H9 (cell line): ENCODE measurements around the gene SRPK2. TPM values are rescaled to one million over a fixed set of nuclear protein-coding genes. Genes with fewer than 3 reads are reported as not detected.
"Not testable (repeated sequence)": the region's sequence is repeated elsewhere in the genome, so short reads cannot be mapped to it uniquely, and the experiment has no call there.

Source experiments
- DNase-seq: peaks from one replicate; pipeline ENCODE4 v3.0.0-alpha.2; 2017
- H2AFZ ChIP-seq: one replicate; pipeline ENCODE4 v1.6.1; 2013; ENCODE audit warnings: mild to moderate bottlenecking, low read length, control low read depth, moderate library complexity
- H2AK5ac ChIP-seq: 2 replicates; pipeline ENCODE4 v1.6.1; 2013; ENCODE audit warnings: low read length, control low read depth, mixed read lengths; ENCODE audit not compliant: insufficient read length
- H2BK120ac ChIP-seq: one replicate; pipeline ENCODE4 v1.6.1; 2013; ENCODE audit warnings: low read depth, mild to moderate bottlenecking, low read length, control low read depth, inconsistent platforms; ENCODE audit not compliant: poor library complexity, severe bottlenecking
- H2BK12ac ChIP-seq: 2 replicates; pipeline ENCODE4 v1.6.1; 2013; ENCODE audit warnings: low read length, control low read depth, mixed read lengths, low read depth; ENCODE audit not compliant: insufficient read length
- H2BK15ac ChIP-seq: 2 replicates; pipeline ENCODE4 v1.6.1; 2013; ENCODE audit warnings: low read depth, low read length, control low read depth
- H2BK20ac ChIP-seq: one replicate; pipeline ENCODE4 v1.6.1; 2013; ENCODE audit warnings: low read depth, mild to moderate bottlenecking, low read length, control low read depth, inconsistent platforms; ENCODE audit not compliant: poor library complexity, severe bottlenecking
- H2BK5ac ChIP-seq: 2 replicates; pipeline ENCODE4 v1.6.1; 2013; ENCODE audit warnings: low read length, control low read depth, mixed read lengths; ENCODE audit not compliant: insufficient read length
- H3K14ac ChIP-seq: 2 replicates; pipeline ENCODE4 v1.6.1; 2013; ENCODE audit warnings: low read length, control low read depth; ENCODE audit not compliant: insufficient read depth
- H3K18ac ChIP-seq: 2 replicates; pipeline ENCODE4 v1.6.1; 2013; ENCODE audit warnings: low read depth, mild to moderate bottlenecking, mixed read lengths, low read length, control low read depth; ENCODE audit not compliant: insufficient read length
- H3K23ac ChIP-seq: 2 replicates; pipeline ENCODE4 v1.6.1; 2013; ENCODE audit warnings: low read length, control low read depth, mixed read lengths, low read depth; ENCODE audit not compliant: insufficient read length
- H3K23me2 ChIP-seq: 2 replicates; pipeline ENCODE4 v1.6.1; 2013; ENCODE audit warnings: low read depth, mild to moderate bottlenecking, mixed read lengths, low read length, control low read depth; ENCODE audit not compliant: insufficient read length, poor library complexity, severe bottlenecking
- H3K27ac ChIP-seq: 2 replicates; pipeline ENCODE4 v1.5.1; 2013; ENCODE audit warnings: low read length, control low read depth, mixed read lengths, low read depth; ENCODE audit not compliant: insufficient read length
- H3K27me3 ChIP-seq: 2 replicates; pipeline ENCODE4 v1.6.1; 2013; ENCODE audit warnings: low read length, control low read depth, inconsistent platforms; ENCODE audit not compliant: insufficient read depth
- H3K4ac ChIP-seq: 2 replicates; pipeline ENCODE4 v1.6.1; 2013; ENCODE audit warnings: low read depth, mild to moderate bottlenecking, control low read depth, inconsistent platforms, low read length, moderate library complexity
- H3K4me1 ChIP-seq: 2 replicates; pipeline ENCODE4 v1.6.1; 2013; ENCODE audit warnings: low read length, control low read depth, inconsistent platforms; ENCODE audit not compliant: insufficient read depth
- H3K4me2 ChIP-seq: 2 replicates; pipeline ENCODE4 v1.6.1; 2013; ENCODE audit warnings: low read length, control low read depth, mixed read lengths; ENCODE audit not compliant: insufficient read length, insufficient read depth
- H3K56ac ChIP-seq: 2 replicates; pipeline ENCODE4 v1.6.1; 2013; ENCODE audit warnings: low read depth, mild to moderate bottlenecking, mixed read lengths, low read length, control low read depth; ENCODE audit not compliant: insufficient read length
- H3K79me1 ChIP-seq: 2 replicates; pipeline ENCODE4 v1.6.1; 2013; ENCODE audit warnings: low read depth, mild to moderate bottlenecking, moderate library complexity, low read length, control low read depth, inconsistent platforms; ENCODE audit not compliant: insufficient read depth, poor library complexity, severe bottlenecking
- H3K79me2 ChIP-seq: 2 replicates; pipeline ENCODE4 v1.6.1; 2013; ENCODE audit warnings: low read length, control low read depth, inconsistent platforms; ENCODE audit not compliant: insufficient read depth
- H3K9ac ChIP-seq: 2 replicates; pipeline ENCODE4 v1.6.1; 2013; ENCODE audit warnings: low read length, control low read depth, mixed read lengths; ENCODE audit not compliant: insufficient read length; ENCODE audit errors: extremely low read depth
- H3K9me3 ChIP-seq: one replicate; pipeline ENCODE4 v1.6.1; 2013; ENCODE audit warnings: low read depth, low read length, inconsistent platforms; ENCODE audit not compliant: control insufficient read depth
- H3T11ph ChIP-seq: one replicate; pipeline ENCODE4 v1.6.1; 2013; ENCODE audit warnings: mild to moderate bottlenecking, low read length, control low read depth, inconsistent platforms
- H4K20me1 ChIP-seq: one replicate; pipeline ENCODE4 v1.6.1; 2013; ENCODE audit not compliant: control insufficient read depth, insufficient read length, insufficient read depth
- H4K5ac ChIP-seq: 2 replicates; pipeline ENCODE4 v1.6.1; 2013; ENCODE audit warnings: low read depth, mild to moderate bottlenecking, mixed read lengths, low read length, control low read depth; ENCODE audit not compliant: insufficient read length
- H4K8ac ChIP-seq: replicated peaks from 2 replicates; pipeline ENCODE4 v1.6.1; 2013; ENCODE audit warnings: low read length, control low read depth, mixed read lengths, low read depth; ENCODE audit not compliant: insufficient read length
- H4K91ac ChIP-seq: 2 replicates; pipeline ENCODE4 v1.6.1; 2013; ENCODE audit warnings: low read depth, mild to moderate bottlenecking, moderate library complexity, mixed read lengths, low read length, control low read depth; ENCODE audit not compliant: insufficient read length
- H3K27ac Mint-ChIP-seq, 3 experiments: 2 replicates in 2 of 3; 3 replicates in 1 of 3; pipeline ENCODE4 v1.8.0; 2020 to 2021; ENCODE audit warnings: mixed read lengths in 3 of 3, mild to moderate bottlenecking in 1 of 3, moderate library complexity in 1 of 3
- H3K27me3 Mint-ChIP-seq: 2 replicates; pipeline ENCODE4 v1.8.0; 2021; ENCODE audit warnings: low read depth, mild to moderate bottlenecking, moderate library complexity, mixed read lengths
- H3K36me3 Mint-ChIP-seq, 3 experiments: 2 replicates in 2 of 3; 3 replicates in 1 of 3; pipeline ENCODE4 v1.8.0; 2020 to 2021; ENCODE audit warnings: low read depth in 3 of 3, mixed read lengths in 3 of 3; ENCODE audit not compliant: insufficient read depth in 1 of 3
- H3K4me1 Mint-ChIP-seq, 2 experiments: 2 replicates each; pipeline ENCODE4 v1.8.0; 2020; ENCODE audit warnings: mixed read lengths in 2 of 2
- H3K4me3 Mint-ChIP-seq, 2 experiments: 2 replicates in 1 of 2; 3 replicates in 1 of 2; pipeline ENCODE4 v1.8.0; 2020 to 2021; ENCODE audit warnings: mild to moderate bottlenecking in 2 of 2, mixed read lengths in 2 of 2, moderate library complexity in 1 of 2
- H3K9me3 Mint-ChIP-seq, 2 experiments: 2 replicates in 1 of 2; 3 replicates in 1 of 2; pipeline ENCODE4 v1.8.0; 2020; ENCODE audit warnings: mild to moderate bottlenecking in 2 of 2, mixed read lengths in 2 of 2, moderate library complexity in 1 of 2
- CTCF ChIP-seq: fragments of 200-600 bp; sonication (generic); conservative IDR thresholded peaks from 3 replicates; pipeline ENCODE4 v1.8.0; 2021; ENCODE audit warnings: antibody characterized with exemption, mild to moderate bottlenecking
- WGBS: extraction: QIAGEN DNeasy Blood & Tissue Kit; methylation state at CpG from one replicate; pipeline ENCODE4 v1.1.7; 2013; ENCODE audit warnings: missing lambda C conversion rate, low lambda C conversion rate, mixed read lengths; ENCODE audit not compliant: insufficient read length; ENCODE audit errors: extremely low coverage; 5-methylcytosine and 5-hydroxymethylcytosine counted together
- total RNA-seq: library from RNA; stranded (reverse); gene quantifications from 2 replicates; pipeline ENCODE4 v1.2.1, GENCODE V29; 2021

SRPK2 gene
- total RNA-seq, 1 experiment from 2014 or later: 41.1 TPM

GRCh38 chr7:105304040-105304895 lies 84.5 kb downstream of the SRPK2 start:
- DNase-seq: no peak
- H2BK15ac ChIP-seq: no peak overlapping the region
- WGBS: no CpG with 5 or more reads among the region's 5 CpGs
- H3K9me3 ChIP-seq: no peaks in the 10 kb centered on the region
- no peak overlapping the region for H3K4ac ChIP-seq
- no peak overlapping the region for H4K8ac ChIP-seq
- no peak overlapping the region for H3K27ac ChIP-seq
- H2AFZ ChIP-seq: no peak overlapping the region
- H3T11ph ChIP-seq: no peak overlapping the region
- Mint-ChIP-seq H3K4me1 (peaks cover 11 to 30% of the 10 kb centered on the region in 2 experiments), H3K9me3 (no peaks in the 10 kb centered on the region), H3K27ac (peak overlapping the region in 2 of 3 experiments; percentile 9 to 62; a peak in 2 of 7 replicates), H3K4me3 (no peak overlapping the region), H3K27me3 (no peaks in the 10 kb centered on the region), H3K36me3 (no peaks in the 10 kb centered on the region)
- no peak overlapping the region for H3K14ac ChIP-seq
- H2BK20ac ChIP-seq: no peak overlapping the region
- no peak for TF ChIP-seq CTCF
- no peaks in the 10 kb centered on the region for H3K27me3 ChIP-seq
- H2BK120ac ChIP-seq: no peak overlapping the region
- H2AK5ac ChIP-seq: no peak overlapping the region
- no peaks in the 10 kb centered on the region for H4K20me1 ChIP-seq
- no peak overlapping the region for H3K4me2 ChIP-seq
- H3K23ac ChIP-seq: no peak overlapping the region
- no peak overlapping the region for H3K18ac ChIP-seq
- H2BK5ac ChIP-seq: no peak overlapping the region
- H3K4me1 ChIP-seq: no peaks in the 10 kb centered on the region
- H3K23me2 ChIP-seq: no peaks in the 10 kb centered on the region
- H3K56ac ChIP-seq: no peak overlapping the region
- no peak overlapping the region for H4K5ac ChIP-seq
- H3K9ac ChIP-seq: no peak overlapping the region
- no peaks in the 10 kb centered on the region; the same call in 1 of the 2 replicates for H3K79me2 ChIP-seq
- no peak overlapping the region for H2BK12ac ChIP-seq
- peaks cover 9% of the 10 kb centered on the region for H3K79me1 ChIP-seq
- H4K91ac ChIP-seq: no peak overlapping the region

DNA sequence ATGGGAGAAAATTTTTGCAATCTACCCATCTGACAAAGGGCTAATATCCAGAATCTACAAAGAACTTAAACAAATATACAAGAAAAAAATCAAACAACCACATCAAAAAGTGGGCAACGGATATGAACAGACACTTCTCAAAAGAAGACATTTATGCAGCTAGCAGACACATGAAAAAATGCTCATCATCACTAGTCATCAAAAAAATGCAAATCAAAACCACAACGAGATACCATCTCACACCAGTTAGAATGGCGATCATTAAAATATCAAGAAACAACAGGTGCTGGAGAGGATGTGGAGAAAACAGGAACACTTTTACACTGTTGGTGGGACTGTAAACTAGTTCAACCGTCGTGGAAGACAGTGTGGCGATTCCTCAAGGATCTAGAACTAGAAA lies 88.1 kb downstream of the SRPK2 start:
- not testable (repeated sequence) for H3K23ac ChIP-seq, H3K56ac ChIP-seq, H3K27me3 ChIP-seq, H2AK5ac ChIP-seq, H2BK120ac ChIP-seq, H2AFZ ChIP-seq, DNase-seq, H3K79me1 ChIP-seq, H3K4me2 ChIP-seq, H3K23me2 ChIP-seq, H4K5ac ChIP-seq, H4K20me1 ChIP-seq, H3K9me3 Mint-ChIP-seq, H3K9ac ChIP-seq, H3K4me1 ChIP-seq, H3K4ac ChIP-seq, H3K4me3 Mint-ChIP-seq, H2BK12ac ChIP-seq, H2BK5ac ChIP-seq, H4K8ac ChIP-seq, H2BK20ac ChIP-seq, H3K27me3 Mint-ChIP-seq, H3K14ac ChIP-seq, H3K9me3 ChIP-seq, H3K36me3 Mint-ChIP-seq, H3K18ac ChIP-seq, H3T11ph ChIP-seq, H3K79me2 ChIP-seq, H2BK15ac ChIP-seq, H3K27ac Mint-ChIP-seq, H4K91ac ChIP-seq, H3K27ac ChIP-seq
- WGBS: no CpG with 5 or more reads among the region's 6 CpGs
- peaks cover 26 to 37% of the 10 kb centered on the region in 2 experiments for H3K4me1 Mint-ChIP-seq
